NCI-H748 (cell line): ENCODE data around the gene NANOS3.

Source experiments
- DNase-seq: peaks from one replicate; lab custom pipeline; 2025; ENCODE audit not compliant: unreplicated experiment; lab: John Stamatoyannopoulos, UW

Gene NANOS3

DNA sequence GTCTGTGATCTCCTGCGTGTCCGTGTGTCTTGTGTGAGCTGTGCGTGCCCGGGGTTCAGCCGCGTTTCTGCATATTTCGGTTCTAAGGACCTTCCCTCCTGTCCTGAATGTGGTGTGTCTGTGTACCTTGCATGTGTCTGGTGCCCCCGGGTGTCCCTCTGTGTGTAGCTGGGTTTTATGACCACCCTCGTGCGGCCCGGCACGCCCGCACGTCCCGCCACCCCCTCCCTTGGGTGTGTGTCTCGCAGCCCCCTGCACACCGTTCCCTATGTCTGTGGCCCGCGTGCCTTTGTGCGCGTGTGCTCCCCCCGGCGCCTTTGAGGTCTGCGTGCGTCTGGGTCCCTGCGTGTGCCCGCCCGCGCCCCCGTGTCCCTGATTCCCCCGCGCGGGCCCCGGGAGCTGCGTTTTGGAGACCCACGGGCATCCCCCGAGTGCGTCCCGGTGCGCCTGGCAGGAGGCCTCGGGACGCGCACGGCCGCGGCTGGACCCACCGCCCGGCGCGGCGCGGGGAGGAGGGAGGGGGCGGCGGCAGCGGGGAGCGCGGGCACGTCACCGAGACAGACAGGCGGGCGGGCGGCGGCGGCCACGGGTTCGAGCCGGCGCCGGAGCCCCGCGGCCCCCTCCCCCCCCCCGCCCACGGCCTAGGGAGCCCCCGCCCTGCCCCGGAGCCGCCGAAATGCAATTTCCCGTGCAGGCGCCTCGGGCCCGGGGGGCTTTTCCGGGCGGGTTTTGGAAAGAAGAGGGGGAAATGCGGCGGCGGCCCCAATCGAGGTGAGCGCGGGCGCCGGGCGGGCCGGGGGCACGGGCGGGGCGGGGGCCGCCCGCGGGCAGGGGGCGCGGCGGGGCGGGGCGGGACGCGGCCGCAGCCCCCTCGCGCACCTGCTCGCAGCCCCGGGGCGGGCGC lies 12.0 kb upstream of the NANOS3 start:
- DNase-seq = peak; percentile 38

DNA sequence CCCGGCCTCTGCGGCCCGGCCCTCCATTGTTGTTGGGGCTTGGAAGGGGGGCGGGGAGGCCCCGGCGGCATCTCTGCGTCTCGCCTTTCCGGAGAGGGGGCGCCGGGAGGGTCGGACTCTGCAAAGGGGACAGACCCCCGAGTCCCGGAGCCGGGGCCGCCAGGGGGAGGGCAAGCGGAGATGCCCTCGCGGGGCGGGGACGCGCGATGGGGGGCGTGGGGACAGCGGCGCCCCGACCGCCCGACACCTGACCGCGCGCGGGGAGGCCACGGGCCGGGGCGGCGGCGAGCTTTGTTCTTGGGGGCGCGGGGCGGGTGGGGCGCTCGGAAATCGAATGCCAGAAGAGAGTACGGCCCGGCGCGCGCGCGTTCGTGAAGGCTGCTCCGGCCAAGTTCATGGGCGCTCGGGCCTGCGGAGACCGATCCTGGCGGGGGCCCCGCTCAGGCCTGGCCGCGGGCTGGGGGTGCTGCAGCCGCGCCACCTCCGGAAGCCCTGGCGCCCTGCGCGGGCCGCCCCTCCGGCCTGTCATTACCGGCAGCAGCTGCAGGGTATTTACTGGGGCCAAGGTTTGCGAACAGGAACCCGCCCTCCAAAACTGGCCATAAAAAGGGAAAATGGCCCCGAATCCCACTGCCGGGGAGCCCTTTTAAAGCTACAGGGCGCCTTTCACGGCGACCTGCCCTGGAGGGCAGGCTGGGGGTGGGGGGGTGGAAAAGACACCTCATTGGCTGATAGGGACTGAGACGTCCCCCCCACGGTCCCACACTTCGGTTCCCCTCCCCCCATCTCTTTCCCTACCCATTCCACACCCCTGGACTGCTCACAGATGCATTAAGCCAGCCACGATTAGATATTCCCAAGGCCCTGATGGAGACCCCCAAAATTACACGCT lies 11.1 kb upstream of the NANOS3 start:
- DNase-seq = peak; percentile 44

DNA sequence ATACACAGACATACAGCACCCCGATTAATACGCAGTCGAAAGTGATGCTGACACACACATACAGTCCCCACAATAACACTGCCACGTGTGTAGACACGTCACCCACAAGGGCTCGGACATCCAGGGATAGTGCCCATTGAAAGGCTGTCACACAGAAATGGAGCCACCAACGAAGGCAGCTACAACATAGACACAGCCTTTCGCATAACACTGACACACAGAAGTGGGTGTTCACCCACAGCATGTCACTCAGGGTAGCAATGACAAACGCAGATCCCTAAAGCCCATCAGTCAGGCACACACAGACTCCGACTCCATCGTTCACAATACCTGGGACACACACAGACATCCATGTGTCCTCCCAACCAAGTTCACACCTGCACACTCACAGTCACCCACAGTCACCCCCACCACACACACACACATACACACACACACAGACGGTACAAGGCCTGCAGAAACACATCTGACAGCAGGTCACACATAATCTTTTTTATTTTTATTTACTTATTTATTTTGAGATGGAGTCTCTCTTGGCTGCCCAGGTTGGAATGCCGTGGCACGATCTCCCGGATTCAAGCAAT lies 10.4 kb upstream of the NANOS3 start:
- DNase-seq = no peak

DNA sequence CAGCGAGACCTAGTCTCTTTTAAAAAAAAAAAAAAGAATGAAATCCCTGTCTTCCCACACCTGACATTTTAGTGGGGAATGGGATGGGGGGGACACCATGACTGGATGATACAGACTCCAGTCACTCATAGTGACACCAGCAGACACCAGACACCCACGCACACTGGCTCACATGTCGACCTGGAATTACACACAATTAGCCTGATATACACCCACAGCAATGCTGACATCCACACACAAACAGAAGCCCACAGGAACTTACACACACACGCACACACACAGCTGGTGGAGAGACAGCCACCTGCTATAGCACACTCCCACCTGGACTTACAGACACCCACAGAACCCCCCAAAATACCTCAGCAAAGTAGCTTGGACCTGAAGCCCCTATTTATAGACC lies 8.3 kb upstream of the NANOS3 start:
- DNase-seq = no peak

DNA sequence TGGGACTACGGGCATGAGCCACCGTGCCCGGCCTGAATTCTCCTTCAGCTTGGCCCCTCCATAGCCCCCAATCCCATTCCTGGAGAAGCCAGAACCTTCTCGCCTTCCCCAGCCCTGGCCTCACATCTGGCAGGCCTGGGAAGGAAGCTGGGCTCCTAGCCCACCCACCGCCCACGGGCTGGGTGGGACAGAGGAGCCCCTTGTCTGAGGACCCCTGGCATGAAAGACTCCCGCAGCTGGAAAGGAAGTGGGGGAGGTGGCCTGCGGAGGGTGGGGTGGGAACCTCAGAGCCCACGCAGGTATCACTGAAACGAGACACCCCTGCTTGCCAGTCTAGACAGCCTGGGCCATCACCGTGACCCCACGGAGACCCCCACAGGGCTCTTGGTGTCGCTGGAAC lies 7.7 kb upstream of the NANOS3 start:
- DNase-seq = no peak

DNA sequence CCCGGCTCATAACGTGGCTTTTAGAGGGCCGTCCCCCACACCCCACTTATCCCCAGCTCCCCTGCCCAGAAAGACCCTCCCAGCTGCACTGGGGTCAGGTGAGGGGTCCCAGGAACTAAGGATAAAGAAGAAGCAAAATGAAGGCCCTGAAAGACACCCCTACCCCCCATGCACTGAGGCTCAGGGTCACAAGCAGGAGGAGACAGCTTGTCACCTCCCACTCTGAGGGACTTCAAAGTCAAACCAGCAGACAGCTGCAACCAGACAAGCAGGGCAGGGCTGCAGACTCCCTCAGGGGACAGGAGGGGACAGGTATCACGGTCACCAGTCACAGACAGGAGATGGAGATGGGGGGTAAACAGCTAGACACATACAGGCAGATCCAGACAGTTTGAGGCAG lies 6.1 kb upstream of the NANOS3 start:
- DNase-seq = no peak

DNA sequence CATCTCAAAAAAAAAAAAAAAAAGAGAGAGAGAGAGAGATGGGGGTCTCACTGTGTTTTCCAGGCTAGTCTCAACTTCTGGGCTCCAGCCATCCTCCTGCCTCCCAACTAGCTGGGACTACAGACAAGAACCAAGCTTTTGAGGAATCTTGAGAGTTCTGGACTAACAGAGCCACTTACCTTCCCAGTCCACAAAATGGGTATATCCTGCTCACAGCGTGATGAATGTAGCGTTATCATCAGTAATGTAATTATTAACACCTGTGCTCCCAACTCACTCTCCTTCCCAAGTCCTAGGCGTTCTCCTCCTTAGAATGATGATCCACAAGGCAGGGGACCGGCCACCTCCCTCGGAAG lies 4.6 kb upstream of the NANOS3 start:
- no peak for DNase-seq

DNA sequence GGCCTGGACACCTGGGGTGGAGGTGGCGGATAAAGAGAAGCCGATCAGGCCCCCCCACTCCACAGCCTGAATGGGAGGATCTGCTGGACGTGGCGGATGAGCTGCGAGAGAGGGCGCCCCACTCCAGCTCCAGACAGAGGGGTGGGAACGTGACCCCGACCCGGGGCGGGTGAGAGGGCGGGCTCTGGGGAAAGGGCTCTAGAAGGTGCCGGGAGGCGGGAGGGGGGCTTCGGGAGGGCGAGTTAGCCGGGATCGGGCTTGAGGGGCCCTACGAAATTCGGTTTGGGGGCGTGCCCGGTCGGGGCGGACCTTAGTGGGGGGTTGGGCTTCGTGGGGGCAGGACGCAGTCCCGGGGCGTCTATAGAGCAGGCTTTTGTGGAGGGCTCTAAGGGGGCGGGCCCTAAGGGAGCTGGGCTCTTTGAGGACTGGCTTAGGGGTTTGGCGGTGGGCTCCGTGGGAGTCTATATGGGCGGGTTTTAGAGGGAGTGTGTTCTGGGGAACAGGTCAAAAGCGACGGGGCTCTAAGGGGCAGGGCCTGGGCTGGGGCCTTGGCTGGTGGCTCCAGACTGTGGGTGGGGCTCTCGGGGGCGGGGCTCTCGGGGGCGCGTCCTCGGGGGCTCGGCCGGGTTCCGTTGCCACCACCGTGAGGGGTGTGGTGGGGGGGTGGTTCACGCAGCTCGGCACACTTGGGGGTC lies 4.1 kb upstream of the NANOS3 start:
- peak; percentile 37 for DNase-seq

DNA sequence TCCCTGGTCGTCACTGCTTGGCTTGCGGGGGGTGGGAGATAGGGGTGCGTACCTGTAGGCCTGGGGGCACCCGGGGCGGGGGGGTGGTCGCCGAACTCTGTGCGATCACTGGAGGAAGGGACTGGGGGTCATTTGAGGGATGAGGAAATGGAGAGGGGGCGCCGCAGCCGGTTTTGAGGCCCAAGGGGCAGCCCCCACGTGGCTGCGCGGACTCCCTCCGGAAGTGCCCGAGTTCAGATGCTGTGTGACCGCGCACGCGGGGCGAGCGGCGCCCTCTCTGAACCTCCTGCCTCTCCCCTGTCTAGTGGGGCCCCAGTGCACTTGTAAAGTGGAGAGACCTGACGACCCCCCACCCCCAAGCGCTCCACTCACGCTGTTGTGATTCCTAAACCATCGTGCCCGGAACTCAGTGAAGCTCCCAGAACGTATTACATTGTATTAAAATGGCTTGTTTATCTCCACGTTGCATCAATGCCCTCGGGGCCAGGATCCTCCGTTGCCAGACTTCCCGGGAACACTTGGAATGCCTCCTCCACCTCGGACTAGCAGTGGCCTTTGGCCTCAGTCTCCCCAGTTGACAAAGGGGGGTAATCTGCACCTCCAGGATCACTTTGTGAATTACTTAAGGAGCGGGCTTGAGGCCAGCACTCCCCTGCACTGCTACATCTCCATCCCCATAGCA lies 3.0 kb upstream of the NANOS3 start:
- DNase-seq = no peak

DNA sequence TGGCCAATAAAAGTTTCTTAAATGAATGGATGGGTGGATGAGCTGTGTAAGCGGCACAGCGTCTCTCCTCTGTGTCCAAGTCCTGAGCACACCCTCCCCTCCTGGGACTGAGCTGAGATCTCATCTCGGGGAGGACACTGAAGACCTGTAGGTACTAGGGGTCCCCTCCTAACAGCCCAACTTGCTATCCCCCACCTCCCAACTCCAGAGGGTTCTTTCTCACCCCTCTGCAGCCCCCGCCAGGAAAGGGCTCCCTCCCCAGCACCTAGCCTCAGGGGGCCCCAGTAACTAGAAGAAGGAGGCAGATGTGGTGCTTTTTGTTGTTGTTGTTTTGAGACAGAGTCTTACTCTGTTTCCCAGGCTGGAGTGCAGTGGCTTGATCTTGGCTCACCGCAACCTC lies 1.1 kb upstream of the NANOS3 start:
- no peak for DNase-seq

DNA sequence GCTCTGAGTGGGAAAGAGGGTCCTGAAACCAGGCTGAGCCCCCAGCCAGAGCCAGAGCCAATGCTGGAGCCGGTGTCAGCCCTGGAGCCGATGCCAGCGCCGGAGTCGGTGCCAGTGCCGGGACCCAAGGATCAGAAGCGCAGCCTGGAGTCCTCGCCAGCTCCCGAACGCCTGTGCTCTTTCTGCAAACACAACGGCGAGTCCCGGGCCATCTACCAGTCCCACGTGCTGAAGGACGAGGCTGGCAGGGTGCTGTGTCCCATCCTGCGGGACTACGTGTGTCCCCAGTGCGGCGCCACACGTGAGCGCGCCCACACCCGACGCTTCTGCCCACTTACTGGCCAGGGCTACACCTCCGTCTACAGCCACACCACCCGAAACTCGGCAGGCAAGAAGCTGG lies 369 bp downstream of the NANOS3 start:
- DNase-seq = no peak

DNA sequence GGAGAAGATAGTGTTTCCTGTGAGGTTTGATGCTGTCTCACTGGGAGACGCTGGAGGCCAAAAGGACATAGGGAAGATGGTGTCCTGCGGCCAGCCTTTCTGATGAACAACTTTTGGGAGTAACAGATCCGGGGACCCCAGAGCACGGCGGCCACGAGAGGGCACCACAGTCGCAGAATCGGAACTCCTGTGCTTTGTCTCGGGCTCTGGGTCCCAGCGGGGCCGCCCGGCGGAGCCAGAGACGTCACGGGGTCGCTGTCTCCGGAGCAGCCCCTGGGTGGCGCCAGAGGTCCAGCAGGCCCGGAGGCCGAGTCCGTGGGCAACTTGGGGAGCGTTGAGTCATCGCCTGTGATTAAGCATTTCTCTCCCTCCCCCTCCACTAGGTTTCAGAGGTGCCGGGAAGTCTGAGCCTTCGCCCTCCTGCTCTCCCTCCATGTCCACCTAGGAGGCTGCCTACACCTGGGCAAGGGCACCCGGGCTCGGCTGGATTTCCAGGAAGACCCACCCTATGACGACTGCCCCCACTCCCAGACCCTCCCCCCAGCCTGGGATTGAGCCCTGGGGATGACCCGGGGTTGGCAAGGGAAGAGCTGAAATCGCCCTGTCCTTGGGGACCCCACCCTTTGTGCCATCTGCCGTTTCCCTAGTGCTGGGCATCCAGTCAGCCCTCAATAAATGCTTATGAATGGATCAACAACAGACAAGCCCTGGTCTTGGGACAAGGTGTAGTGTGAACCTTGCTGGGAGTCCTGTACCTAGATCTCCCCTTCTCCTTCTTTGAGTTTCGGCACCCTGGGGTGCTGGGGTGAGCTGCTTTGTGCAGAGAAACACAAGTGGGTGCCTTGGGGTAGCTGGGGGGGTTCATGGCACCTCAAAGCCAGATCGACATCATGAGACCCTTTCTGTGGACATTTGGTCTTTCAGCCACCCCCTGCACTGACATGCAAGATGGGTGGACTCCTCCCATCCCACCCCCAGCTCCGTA lies 3.4 kb downstream of the NANOS3 start:
- peak; percentile 90 for DNase-seq

DNA sequence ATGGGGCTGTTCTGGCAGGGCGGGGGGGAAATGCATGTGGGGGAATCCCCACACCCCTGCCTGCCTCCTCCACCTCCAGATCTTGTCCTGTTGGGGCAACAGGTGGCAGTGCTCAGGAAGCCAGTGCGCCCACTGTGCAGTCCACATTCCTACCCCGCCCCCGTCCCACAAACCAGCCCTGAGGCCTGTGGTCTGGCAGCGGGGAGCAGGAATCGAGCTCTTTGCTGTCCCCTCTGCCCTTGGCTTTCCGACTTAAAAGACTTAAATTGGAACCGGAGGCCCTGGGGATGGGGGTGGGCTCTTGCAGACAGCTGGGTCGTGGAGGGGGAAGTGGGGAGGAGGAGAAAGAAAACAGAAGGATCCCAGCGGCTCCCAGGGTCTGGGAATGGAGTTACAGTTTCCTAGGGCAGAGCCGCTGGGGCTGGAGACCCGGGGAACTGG lies 4.3 kb downstream of the NANOS3 start:
- no peak for DNase-seq

DNA sequence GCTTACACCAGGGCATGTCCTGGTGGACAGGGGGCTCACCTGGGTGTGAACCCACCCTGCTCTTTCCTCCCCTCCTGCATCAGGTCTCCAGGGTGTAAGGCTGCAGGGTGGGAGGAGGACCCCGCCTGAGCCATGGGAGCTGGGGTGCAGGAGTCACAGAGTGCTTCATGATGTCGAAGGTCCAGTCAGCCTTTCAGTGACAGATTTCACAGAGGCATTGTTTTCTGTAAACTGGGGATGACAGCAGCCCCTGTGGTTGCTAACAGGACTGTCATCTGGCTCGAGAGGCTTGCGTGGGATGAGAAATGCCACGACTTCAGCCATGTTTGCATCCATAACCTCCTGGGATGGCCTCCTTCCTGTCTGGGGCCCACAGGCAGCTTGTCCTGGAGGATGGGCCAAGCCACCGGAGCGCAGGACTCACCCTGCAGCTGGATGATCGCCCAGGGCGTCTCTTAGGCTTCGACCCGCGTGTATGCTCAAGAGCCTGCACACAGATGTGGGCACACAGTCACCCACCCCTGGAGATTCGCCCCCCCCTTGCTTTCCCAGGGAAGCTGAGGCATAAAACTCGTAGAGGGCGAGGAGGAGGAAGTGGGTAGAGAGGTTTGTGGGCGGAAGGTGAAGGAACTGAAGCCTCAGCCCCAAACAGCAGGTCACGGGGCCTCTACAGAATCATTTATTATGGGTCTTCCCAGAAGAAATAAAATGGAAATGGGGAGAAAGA lies 4.9 kb downstream of the NANOS3 start:
- DNase-seq = no peak

DNA sequence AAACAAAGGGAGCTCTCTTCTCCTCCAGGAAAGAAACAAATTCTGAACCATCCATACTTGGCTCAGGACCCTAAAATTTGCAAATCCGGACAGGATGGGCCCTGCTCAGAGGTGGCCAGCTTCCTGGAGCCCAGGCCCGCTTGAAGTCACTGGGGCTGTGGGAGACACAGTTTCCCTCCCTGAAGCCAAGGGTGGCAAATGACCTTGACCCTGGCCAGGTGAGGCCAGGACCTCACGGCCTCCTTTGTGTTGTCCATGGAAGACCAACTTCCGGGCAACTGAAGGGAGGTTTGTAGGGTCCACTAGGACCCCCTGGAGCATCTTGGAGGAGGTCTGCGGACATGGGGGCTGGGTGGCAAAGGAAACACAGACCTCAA lies 5.5 kb downstream of the NANOS3 start:
- DNase-seq = no peak

DNA sequence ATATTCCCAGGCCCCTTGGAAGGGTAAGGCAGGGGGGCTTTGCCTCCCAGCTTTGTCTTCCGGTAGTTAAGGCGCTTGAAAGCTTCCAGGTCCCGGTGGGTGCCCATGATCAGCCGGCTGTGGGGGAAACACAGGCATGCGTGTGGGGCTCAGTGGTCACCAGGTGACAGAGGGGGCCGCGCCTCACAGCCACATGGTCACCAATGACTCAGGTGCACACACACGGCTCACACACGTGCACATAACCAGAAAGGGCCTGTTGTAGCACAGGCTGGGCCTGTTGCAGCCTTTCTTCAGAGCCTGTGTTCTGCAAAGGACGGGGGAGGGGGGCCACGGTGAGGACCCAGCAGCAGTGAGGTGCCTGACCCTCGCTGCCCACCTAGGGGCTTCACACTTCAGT lies 5.9 kb downstream of the NANOS3 start:
- no peak for DNase-seq

DNA sequence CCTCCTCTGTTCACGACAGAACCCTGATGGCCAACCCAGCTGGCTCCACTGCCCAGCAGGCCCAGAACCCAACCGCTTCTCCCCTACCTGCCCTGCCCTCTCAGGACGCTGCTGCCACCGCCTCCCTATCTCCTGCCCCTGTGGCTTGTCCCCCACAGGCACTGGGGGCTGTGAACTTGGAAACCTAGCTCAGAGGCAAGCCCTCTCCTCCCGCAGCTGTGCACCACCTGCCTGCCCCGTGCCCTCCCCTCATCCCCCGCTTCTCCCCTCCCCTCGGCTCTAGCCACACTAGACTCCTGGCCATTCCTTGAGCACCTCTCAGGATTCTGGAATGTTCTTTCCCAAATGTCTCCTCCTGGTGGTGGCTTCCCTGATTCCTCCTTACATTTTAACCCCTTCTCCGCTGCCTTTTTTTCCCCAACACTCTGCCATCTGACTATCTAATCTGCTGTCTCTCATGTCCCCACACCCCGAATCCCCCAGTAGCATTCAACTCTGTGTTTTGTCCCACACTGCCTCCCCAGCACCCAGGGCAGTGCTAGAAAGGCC lies 6.7 kb downstream of the NANOS3 start:
- DNase-seq = no peak
